Endothelial cell of umbilical vein (primary cell): Measurements from ENCODE around the gene PARD3B. TPM values are rescaled to one million over a fixed set of nuclear protein-coding genes. Genes with fewer than 3 reads are reported as not detected.

Experiments
- BruUV-seq: library from RNA; stranded (reverse); fragments of 400-500 nt; replicated peaks from 2 replicates; lab custom pipeline; 2021; lab: Mats Ljungman, UMichigan
- CTCF ChIA-PET: fragments of 300-600, 350-600 bp; sonication (Branson Sonifier 250); formaldehyde crosslinking; loops from one replicate; lab custom pipeline; 2021; ENCODE audit warnings: antibody characterized with exemption, inconsistent platforms; lab: Charles Lee
- POLR2A ChIA-PET: fragments of 300-600, 350-600 bp; sonication (Branson Sonifier 250); formaldehyde crosslinking; loops from one replicate; lab custom pipeline; 2021; ENCODE audit warnings: antibody characterized with exemption, inconsistent platforms; lab: Charles Lee
- DNase-seq: peaks from one replicate; pipeline ENCODE4 v3.0.0-alpha.2; 2011; ENCODE audit warnings: low read depth, low spot score
- FAIRE-seq: peaks from 2 replicates; lab custom pipeline; 2011; peaks lifted over from hg19 to GRCh38; lab: Jason Lieb, UNC
- H2AFZ ChIP-seq: 2 replicates; pipeline ENCODE4 v1.6.0; 2012; ENCODE audit warnings: low read depth, low read length, control low read depth, inconsistent platforms
- H3K27ac ChIP-seq: 2 replicates; pipeline ENCODE4 v1.5.1; 2011; ENCODE audit warnings: low read depth, mild to moderate bottlenecking, control low read depth, low read length, moderate library complexity; ENCODE audit not compliant: insufficient read depth
- H3K27me3 ChIP-seq, 2 experiments: 2 replicates each; pipeline versions ENCODE4 v1.6.0 to v1.6.1; 2011; ENCODE audit warnings: low read length in 2 of 2, mixed read lengths in 1 of 2; ENCODE audit not compliant: control insufficient read depth in 2 of 2, insufficient read depth in 2 of 2
- H3K36me3 ChIP-seq, 2 experiments: 2 replicates in 1 of 2; 3 replicates in 1 of 2; pipeline ENCODE4 v1.5.1; 2011; ENCODE audit warnings: low read length in 2 of 2, mild to moderate bottlenecking in 1 of 2, moderate library complexity in 1 of 2; ENCODE audit not compliant: control insufficient read depth in 2 of 2, insufficient read depth in 2 of 2; ENCODE audit errors: extremely low read depth in 1 of 2
- H3K4me1 ChIP-seq: 3 replicates; pipeline ENCODE4 v1.5.1; 2011; ENCODE audit warnings: mild to moderate bottlenecking, low read length; ENCODE audit not compliant: control insufficient read depth, insufficient read depth; ENCODE audit errors: extremely low read depth
- H3K4me2 ChIP-seq: 2 replicates; pipeline ENCODE4 v1.6.1; 2011; ENCODE audit warnings: low read length, control low read depth, mixed read lengths; ENCODE audit not compliant: insufficient read depth
- H3K4me3 ChIP-seq, 3 experiments: fragments of 200-600 bp in 1 of 3; sonication (generic), shearing (Covaris generic) in 1 of 3; replicated peaks in 1 of 3; 2 replicates each; pipeline ENCODE4 v1.5.1; 2011 to 2016; ENCODE audit warnings: control low read depth in 3 of 3, low read length in 3 of 3, mild to moderate bottlenecking in 2 of 3, inconsistent platforms in 1 of 3, low read depth in 1 of 3, moderate library complexity in 1 of 3; ENCODE audit not compliant: insufficient read depth in 1 of 3
- H3K79me2 ChIP-seq: 2 replicates; pipeline ENCODE4 v1.6.0; 2012; ENCODE audit warnings: low read length, inconsistent platforms; ENCODE audit not compliant: control insufficient read depth, insufficient read depth
- H3K9ac ChIP-seq: replicated peaks from 2 replicates; pipeline ENCODE3; 2011; ENCODE audit warnings: low read length, control low read depth; ENCODE audit not compliant: insufficient read depth; ENCODE audit errors: extremely low read depth
- H3K9me1 ChIP-seq: replicated peaks from 3 replicates; pipeline ENCODE4 v1.6.0; 2011; ENCODE audit warnings: mild to moderate bottlenecking, low read length; ENCODE audit not compliant: control insufficient read depth, insufficient read depth; ENCODE audit errors: extremely low read depth
- H3K9me3 ChIP-seq: replicated peaks from 2 replicates; pipeline ENCODE4 v1.5.1; 2012; ENCODE audit warnings: low read length, inconsistent platforms; ENCODE audit not compliant: control insufficient read depth, insufficient read depth
- H4K20me1 ChIP-seq: replicated peaks from 2 replicates; pipeline ENCODE3; 2011; ENCODE audit warnings: mild to moderate bottlenecking, low read length; ENCODE audit not compliant: control insufficient read depth, insufficient read depth; ENCODE audit errors: extremely low read depth
- EZH2 ChIP-seq: IDR thresholded peaks from 2 replicates; pipeline ENCODE4 v1.6.1; 2012; ENCODE audit warnings: borderline replicate concordance, low read depth, mild to moderate bottlenecking, moderate library complexity, low read length, inconsistent platforms; ENCODE audit not compliant: severe bottlenecking
- FOS ChIP-seq: IDR thresholded peaks from 2 replicates; pipeline ENCODE4 v1.6.1; 2011; ENCODE audit warnings: mild to moderate bottlenecking, low read length, moderate library complexity, borderline replicate concordance; ENCODE audit not compliant: insufficient read depth
- GATA2 ChIP-seq: IDR thresholded peaks from 2 replicates; pipeline ENCODE4 v1.7.0; 2011; ENCODE audit warnings: low read depth, mild to moderate bottlenecking, moderate library complexity, mixed read lengths, low read length; ENCODE audit not compliant: insufficient read length, insufficient read depth
- JUN ChIP-seq: IDR thresholded peaks from 2 replicates; pipeline ENCODE4 v1.6.1; 2011; ENCODE audit warnings: borderline replicate concordance, low read depth; ENCODE audit not compliant: insufficient read length, insufficient read depth
- MYC ChIP-seq: IDR thresholded peaks from one replicate; pipeline ENCODE4 v1.6.1; 2011; ENCODE audit warnings: mild to moderate bottlenecking, low read depth, low read length
- POLR2A ChIP-seq: IDR thresholded peaks from 2 replicates; pipeline ENCODE4 v1.6.1; 2012; ENCODE audit warnings: low read depth, mild to moderate bottlenecking, control low read depth, low read length
- POLR2AphosphoS5 ChIP-seq: IDR thresholded peaks from 2 replicates; pipeline ENCODE4 v1.6.1; 2012; ENCODE audit warnings: low read depth, mild to moderate bottlenecking, control low read depth, low read length, moderate library complexity; ENCODE audit not compliant: insufficient read depth
- dilution Hi-C: fragments of 300-500 bp; cut with MboI; formaldehyde crosslinking; loops from one replicate; pipeline ENCODE4 v1.15.0; 2019; ENCODE audit warnings: low sequenced_read_pairs; ENCODE audit not compliant: extremely low pct_ligation_motif_present
- intact Hi-C: fragments of 100-400 bp; cut with micrococcal nuclease; formaldehyde crosslinking; loops from one replicate; pipeline ENCODE4 v1.10.0; 2022
- polyA plus RNA-seq, 4 experiments: library from polyadenylated mRNA; depleted of rRNA in 3 of 4; stranded (reverse) in 3 of 4; unstranded in 1 of 4; fragments of >200 nt; gene quantifications; 2 replicates each; pipeline versions ENCODE4 v1.2.1 to v1.2.3, GENCODE V29; 2011 to 2012; ENCODE audit warnings: missing spikeins in 1 of 4
- total RNA-seq: library from RNA; stranded (reverse); gene quantifications from 2 replicates; pipeline ENCODE4 v1.2.3, GENCODE V29; 2021
- TF ChIP-seq, protein P1 (sequence below): IDR thresholded peaks from 2 replicates; pipeline ENCODE4 v1.6.1; 2011; ENCODE audit not compliant: insufficient read depth, insufficient read length
- TF ChIP-seq, protein P2 (sequence below), 2 donors: IDR thresholded peaks; 1 replicate in 1 of 2; 2 replicates in 1 of 2; pipeline ENCODE4 v1.5.1; 2011; ENCODE audit warnings: low read length in 2 of 2, mild to moderate bottlenecking in 2 of 2, moderate library complexity in 2 of 2, control low read depth in 1 of 2, inconsistent platforms in 1 of 2, low read depth in 1 of 2; ENCODE audit not compliant: insufficient read depth in 1 of 2; ENCODE audit errors: extremely low read depth in 1 of 2

PARD3B gene
- total and polyA plus RNA-seq, 2 donors (not counting 3 experiments of a cell fraction or from before 2014, with no cell fraction given) = 2.2 to 30.9 TPM

DNA sequence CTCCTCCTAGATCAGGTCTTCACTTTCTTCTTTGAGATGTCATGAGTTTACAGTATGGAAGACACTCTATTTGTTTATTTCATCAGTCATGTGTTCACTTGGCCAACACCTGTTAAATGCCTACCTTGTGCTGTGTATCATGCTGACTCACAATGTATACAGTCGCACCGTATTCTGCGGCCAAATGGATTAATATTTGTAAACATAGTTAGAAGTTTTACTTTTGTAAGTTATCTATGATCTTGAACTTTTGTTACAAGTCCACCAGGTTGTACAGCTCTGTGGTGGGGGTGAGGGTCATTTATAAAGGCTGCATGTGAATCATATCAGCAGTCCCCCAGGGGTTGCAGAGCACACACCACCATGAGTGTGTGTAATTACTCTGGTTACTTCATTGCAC is 728.4 kb downstream of the PARD3B start:
- H3K27ac ChIP-seq = no peak overlapping the region
- H3K79me2 ChIP-seq = no peaks in the 10 kb centered on the region
- H3K4me1 ChIP-seq = peaks cover 7% of the 10 kb centered on the region
- H2AFZ ChIP-seq = no peak overlapping the region
- no peaks in the 10 kb centered on the region for H3K9me1 ChIP-seq
- dilution Hi-C loops = no loop called here
- H4K20me1 ChIP-seq = no peaks in the 10 kb centered on the region
- no TSS peak for BruUV-seq
- H3K9ac ChIP-seq = no peak overlapping the region
- intact Hi-C loops = no loop called here
- no peaks in the 10 kb centered on the region for H3K9me3 ChIP-seq
- ChIA-PET POLR2A (no interaction called here), CTCF (interaction anchor here (1.8 kb wide), 1 partner anchor 402 kb away, joined by 6 read pairs; no protein-coding TSS in a partner anchor)
- DNase-seq (no peak), FAIRE-seq (no peak)
- H3K4me2 ChIP-seq = no peak overlapping the region
- no peaks in the 10 kb centered on the region for H3K36me3 ChIP-seq
- TF ChIP-seq MYC (no peak), FOS (no peak), GATA2 (no peak), JUN (no peak), POLR2A (no peak), POLR2AphosphoS5 (no peak), EZH2 (no peak)
- TF ChIP-seq, protein P1, sequence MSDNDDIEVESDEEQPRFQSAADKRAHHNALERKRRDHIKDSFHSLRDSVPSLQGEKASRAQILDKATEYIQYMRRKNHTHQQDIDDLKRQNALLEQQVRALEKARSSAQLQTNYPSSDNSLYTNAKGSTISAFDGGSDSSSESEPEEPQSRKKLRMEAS = no peak
- TF ChIP-seq, protein P2, sequence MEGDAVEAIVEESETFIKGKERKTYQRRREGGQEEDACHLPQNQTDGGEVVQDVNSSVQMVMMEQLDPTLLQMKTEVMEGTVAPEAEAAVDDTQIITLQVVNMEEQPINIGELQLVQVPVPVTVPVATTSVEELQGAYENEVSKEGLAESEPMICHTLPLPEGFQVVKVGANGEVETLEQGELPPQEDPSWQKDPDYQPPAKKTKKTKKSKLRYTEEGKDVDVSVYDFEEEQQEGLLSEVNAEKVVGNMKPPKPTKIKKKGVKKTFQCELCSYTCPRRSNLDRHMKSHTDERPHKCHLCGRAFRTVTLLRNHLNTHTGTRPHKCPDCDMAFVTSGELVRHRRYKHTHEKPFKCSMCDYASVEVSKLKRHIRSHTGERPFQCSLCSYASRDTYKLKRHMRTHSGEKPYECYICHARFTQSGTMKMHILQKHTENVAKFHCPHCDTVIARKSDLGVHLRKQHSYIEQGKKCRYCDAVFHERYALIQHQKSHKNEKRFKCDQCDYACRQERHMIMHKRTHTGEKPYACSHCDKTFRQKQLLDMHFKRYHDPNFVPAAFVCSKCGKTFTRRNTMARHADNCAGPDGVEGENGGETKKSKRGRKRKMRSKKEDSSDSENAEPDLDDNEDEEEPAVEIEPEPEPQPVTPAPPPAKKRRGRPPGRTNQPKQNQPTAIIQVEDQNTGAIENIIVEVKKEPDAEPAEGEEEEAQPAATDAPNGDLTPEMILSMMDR (IDR thresholded peaks at IDR 0.05; ENCODE audit: extremely low read depth in 1 of 2, insufficient read depth in 1 of 2, low read depth in 1 of 2, low read length in 2 of 2) = no peak
- H3K4me3 ChIP-seq = no peak overlapping the region
- no peaks in the 10 kb centered on the region for H3K27me3 ChIP-seq
